Endothelial cell (in vitro differentiated cells): ENCODE measurements around the gene SEMA3B. TPM values are rescaled to one million over a fixed set of nuclear protein-coding genes. Genes with fewer than 3 reads are reported as not detected.
A peak's percentile ranks its signal among the peaks of the same experiment; 100 is the strongest.
"Not testable (repeated sequence)": the region's sequence is repeated elsewhere in the genome, so short reads cannot be mapped to it uniquely, and the experiment has no call there.

Experiments
- DNase-seq: peaks from one replicate; pipeline ENCODE4 v3.0.0; 2021; ENCODE audit warnings: low spot score
- H3K27ac Mint-ChIP-seq: one replicate; pipeline ENCODE4 v1.8.0; 2021; ENCODE audit warnings: mixed read lengths, inconsistent platforms; ENCODE audit not compliant: unreplicated experiment
- H3K27me3 Mint-ChIP-seq: one replicate; pipeline ENCODE4 v1.8.0; 2021; ENCODE audit warnings: mild to moderate bottlenecking, moderate library complexity, mixed read lengths, inconsistent platforms; ENCODE audit not compliant: unreplicated experiment
- H3K36me3 Mint-ChIP-seq: one replicate; pipeline ENCODE4 v1.8.0; 2021; ENCODE audit warnings: mild to moderate bottlenecking, low read depth, mixed read lengths, inconsistent platforms; ENCODE audit not compliant: unreplicated experiment
- H3K4me1 Mint-ChIP-seq: one replicate; pipeline ENCODE4 v1.8.0; 2021; ENCODE audit warnings: mild to moderate bottlenecking, mixed read lengths, inconsistent platforms; ENCODE audit not compliant: unreplicated experiment
- H3K4me3 Mint-ChIP-seq: one replicate; pipeline ENCODE4 v1.8.0; 2021; ENCODE audit warnings: mild to moderate bottlenecking, mixed read lengths, inconsistent platforms; ENCODE audit not compliant: unreplicated experiment
- H3K9me3 Mint-ChIP-seq: one replicate; pipeline ENCODE4 v1.8.0; 2021; ENCODE audit warnings: mixed read lengths, inconsistent platforms; ENCODE audit not compliant: unreplicated experiment
- CTCF ChIP-seq: fragments of 200-600 bp; sonication (generic); IDR thresholded peaks from one replicate; pipeline ENCODE4 v1.5.0; 2021; ENCODE audit warnings: antibody characterized with exemption; ENCODE audit not compliant: unreplicated experiment
- total RNA-seq: library from RNA; stranded (reverse); fragmentation: NEBNext Ultra II Directional; extraction: Animal tissue kit (Norgen Biotek cat#: 25700); gene quantifications from one replicate; pipeline ENCODE4 v1.2.1, GENCODE V29; 2021; ENCODE audit not compliant: unreplicated experiment

SEMA3B gene
- total RNA-seq, 1 donor from 2014 or later: 1.7 TPM

- Mint-ChIP-seq H3K9me3 (no peaks in the 10 kb centered on the region), H3K27me3 (peaks cover 33% of the 10 kb centered on the region), H3K36me3 (peaks cover 14% of the 10 kb centered on the region), H3K4me1 (peaks cover 13% of the 10 kb centered on the region), H3K4me3 (no peak overlapping the region), H3K27ac (peak overlapping the region; percentile 67)
- no peak for DNase-seq
- no peak for TF ChIP-seq CTCF
These were observed 8.0 kb upstream of the SEMA3B start for GRCh38 chr3:50260942-50261441.

- no peak for DNase-seq
- peaks cover 13% of the 10 kb centered on the region for H3K4me1 Mint-ChIP-seq
- peaks cover 31% of the 10 kb centered on the region for H3K27me3 Mint-ChIP-seq
- H3K27ac Mint-ChIP-seq: peak overlapping the region; percentile 57
- H3K4me3 Mint-ChIP-seq: no peak overlapping the region
- peaks cover 13% of the 10 kb centered on the region for H3K36me3 Mint-ChIP-seq
- no peaks in the 10 kb centered on the region for H3K9me3 Mint-ChIP-seq
- no peak for TF ChIP-seq CTCF
These were observed 7.4 kb upstream of the SEMA3B start for GRCh38 chr3:50261505-50261904.

DNA sequence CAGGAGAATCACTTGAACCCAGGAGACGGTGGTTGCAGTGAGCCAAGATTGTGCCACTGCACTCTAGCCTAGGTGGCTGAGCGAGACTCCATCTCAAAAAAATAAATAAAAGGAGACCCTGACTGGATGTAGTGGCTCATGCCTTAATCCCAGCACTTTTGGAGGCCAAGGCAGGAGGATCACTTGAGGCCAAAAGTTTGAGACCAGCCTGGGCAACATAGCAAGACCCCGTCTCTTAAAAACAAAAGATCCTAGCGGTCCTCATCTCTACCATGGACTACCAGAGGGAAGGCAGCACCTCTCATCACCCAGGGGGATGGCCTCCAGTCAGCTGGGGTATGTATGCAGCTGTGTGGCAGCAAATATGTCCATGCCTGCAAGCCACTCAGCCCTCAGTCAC, 6.7 kb upstream of the SEMA3B start:
- not testable (repeated sequence) for H3K9me3 Mint-ChIP-seq, H3K36me3 Mint-ChIP-seq, DNase-seq, H3K4me3 Mint-ChIP-seq, H3K27ac Mint-ChIP-seq
- Mint-ChIP-seq H3K4me1 (peaks cover 11% of the 10 kb centered on the region), H3K27me3 (peaks cover 28% of the 10 kb centered on the region)

DNA sequence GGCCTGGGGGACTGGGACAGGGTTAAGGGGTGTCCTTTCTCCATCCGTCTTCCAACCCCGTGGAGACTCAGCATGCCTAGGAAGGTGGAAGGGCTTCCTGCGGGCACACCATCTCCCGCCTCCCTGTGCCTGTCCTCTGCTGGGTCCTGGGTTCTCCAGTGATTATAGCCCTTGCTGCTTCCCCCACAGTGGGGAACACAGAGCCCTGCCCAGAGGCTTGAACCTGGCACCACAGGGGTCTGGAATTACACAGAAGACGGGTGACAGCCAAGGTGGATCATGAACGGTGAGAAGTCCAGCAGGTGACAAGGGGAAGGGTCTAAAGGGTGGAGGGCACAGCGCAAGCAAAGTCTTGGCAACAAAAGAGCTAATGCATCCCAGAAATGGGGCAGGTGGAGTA, 6.2 kb upstream of the SEMA3B start:
- peak overlapping the region; percentile 42 for H3K4me3 Mint-ChIP-seq
- peak overlapping the region; percentile 57 for H3K27ac Mint-ChIP-seq
- peaks cover 8% of the 10 kb centered on the region for H3K4me1 Mint-ChIP-seq
- no peaks in the 10 kb centered on the region for H3K9me3 Mint-ChIP-seq
- no peak for TF ChIP-seq CTCF
- H3K27me3 Mint-ChIP-seq: peaks cover 27% of the 10 kb centered on the region
- peaks cover 3% of the 10 kb centered on the region for H3K36me3 Mint-ChIP-seq
- DNase-seq: no peak

DNA sequence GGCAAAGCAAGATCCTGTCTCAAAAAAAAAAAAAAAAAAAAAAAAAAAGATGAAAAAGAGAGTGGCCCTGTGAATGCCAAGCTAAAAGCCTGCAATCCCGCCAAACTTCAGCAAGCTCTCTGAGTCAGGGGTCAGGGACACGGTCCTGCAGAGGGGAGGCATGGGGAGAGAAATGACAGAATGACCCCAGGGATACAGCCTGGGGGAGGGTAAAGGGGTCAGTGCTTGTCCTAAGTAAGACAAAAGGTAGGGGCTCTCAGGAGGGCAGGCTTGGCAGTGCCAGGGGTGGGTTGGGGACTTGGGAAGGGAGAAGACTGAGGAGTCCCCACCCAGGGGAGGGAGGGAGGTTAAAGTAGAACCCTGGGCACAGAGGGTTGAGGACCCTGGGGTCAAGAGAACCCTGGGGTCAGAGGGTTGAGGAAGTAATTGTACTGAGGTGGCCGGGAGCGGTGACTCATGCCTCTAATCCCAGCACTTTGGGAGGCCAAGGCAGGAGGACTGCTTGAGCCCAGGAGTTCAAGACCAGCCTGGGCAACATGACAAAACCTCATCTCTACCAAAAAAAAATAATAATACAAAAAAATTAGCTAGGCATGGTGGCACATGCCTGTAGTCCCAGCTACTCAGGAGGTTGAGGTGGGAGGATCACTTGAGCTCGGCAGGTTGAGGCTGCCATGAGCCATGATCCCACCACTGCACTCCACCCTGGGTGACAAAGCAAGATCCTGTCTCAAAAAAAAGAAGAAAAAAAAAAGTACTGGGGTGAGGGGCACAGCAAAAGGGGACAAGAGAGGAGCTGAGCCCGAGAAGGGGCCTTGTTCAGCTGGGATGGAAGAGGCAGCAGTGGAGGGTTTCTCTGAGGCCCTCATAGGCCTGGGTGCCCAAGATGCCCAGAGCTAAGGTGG, 5.2 kb upstream of the SEMA3B start:
- Mint-ChIP-seq H3K9me3 (no peaks in the 10 kb centered on the region), H3K4me3 (peak overlapping the region; percentile 27), H3K27me3 (peaks cover 37% of the 10 kb centered on the region), H3K27ac (peak overlapping the region; percentile 48), H3K36me3 (peaks cover 9% of the 10 kb centered on the region), H3K4me1 (peaks cover 7% of the 10 kb centered on the region)
- no peak for DNase-seq
- no peak for TF ChIP-seq CTCF
